ENCODE results near the gene MAML3.
"Not testable (repeated sequence)": the region's sequence is repeated elsewhere in the genome, so short reads cannot be mapped to it uniquely, and the experiment has no call there.

The MAML3 gene

DNA sequence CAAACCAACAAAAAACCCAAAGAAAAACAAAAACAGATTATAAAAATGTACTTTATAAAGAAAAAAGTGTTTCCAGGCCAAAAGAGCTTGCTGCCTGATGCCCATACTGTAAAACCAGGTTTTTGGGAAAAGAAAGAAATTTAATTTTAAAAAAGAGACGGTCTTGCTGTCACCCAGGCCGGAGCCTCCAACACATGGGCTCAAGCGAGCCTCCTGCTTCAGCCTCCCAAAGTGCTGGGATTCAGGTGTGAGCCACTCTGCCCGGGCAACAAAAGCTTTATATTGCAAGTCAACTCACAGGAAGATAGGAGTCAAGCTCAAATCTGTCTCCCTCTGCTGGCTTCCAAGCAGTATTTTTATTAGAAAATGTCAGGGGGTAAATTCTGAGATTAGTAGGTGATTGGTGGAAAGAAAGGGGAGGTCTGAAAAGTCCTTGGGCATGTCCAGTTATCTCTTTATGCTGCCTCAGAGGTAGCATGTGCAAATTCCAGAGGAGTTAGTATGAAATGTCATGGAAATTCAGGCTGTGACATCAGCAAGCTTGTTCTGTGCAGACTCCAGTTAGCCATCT, 449.0 kb downstream of the MAML3 start:
- no peak for DNase-seq

GRCh38 chr4:139700568-139700967, 453.4 kb downstream of the MAML3 start:
- no peak for DNase-seq

GRCh38 chr4:139698167-139698925, 455.6 kb downstream of the MAML3 start:
- DNase-seq: not testable (repeated sequence)

- DNase-seq: no peak
These were observed 457.5 kb downstream of the MAML3 start for GRCh38 chr4:139696491-139696890.

DNA sequence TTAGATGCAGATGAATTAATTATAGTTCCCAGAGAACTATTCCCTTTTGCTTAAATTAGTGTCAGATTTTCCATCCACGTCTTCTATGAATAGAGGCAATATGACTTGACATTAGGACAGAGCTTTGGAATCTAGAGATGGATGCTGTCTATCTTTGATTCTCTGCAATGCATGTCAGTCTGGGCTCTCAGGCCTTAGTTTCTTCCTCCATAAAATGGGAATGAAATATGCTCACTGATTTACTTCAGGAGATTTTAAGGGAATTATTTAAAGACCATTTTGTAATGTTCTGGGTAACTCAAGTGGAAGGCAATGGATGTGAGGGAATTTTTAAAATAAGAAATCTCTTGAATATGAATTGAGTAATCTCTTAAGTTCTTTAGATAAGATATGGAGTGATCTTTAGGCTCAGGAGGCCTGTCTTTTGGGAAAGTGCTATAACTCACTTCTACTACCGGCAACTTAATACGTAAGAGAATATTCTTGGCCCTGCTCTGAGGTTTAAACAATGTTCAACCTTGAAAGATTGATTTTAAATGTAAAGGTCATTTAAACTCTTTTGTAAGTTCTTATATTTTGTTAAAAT, 459.4 kb downstream of the MAML3 start:
- DNase-seq: no peak

GRCh38 chr4:139692309-139693012, 461.5 kb downstream of the MAML3 start:
- DNase-seq: no peak

GRCh38 chr4:139690419-139690818, 463.6 kb downstream of the MAML3 start:
- DNase-seq: no peak

DNA sequence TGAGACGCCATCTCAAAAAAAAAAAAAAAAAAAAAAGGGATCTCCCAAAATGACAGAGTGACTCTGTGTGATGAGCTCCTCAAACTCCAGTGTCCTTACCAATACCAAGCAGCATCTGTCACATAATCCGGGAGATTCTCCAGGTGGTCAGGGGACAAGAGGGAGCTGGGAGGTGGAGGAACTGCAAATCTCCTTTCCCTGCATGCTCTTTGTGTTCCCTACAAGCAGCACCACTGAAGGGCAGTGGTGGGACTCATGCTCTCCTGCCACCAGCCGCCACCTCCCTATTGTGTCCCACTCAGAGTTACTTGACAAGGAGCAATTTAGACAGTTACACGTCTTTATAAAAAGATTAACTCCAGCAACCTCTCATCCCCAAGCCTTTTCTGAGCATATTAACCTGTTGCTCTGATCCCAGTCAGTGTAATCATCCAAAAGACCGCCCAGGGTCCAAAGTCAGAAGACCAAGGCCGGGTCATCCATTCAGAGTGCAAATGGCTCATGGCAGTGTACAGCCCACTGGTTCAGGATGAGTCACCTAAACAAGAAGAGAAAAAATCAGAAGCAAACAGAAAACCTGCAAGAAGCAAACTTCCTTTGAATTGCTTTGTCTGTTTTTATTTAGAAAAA, 464.8 kb downstream of the MAML3 start:
- no peak for DNase-seq

GRCh38 chr4:139686988-139687387, 467.0 kb downstream of the MAML3 start:
- no peak for DNase-seq

GRCh38 chr4:139686130-139686529, 467.9 kb downstream of the MAML3 start:
- DNase-seq: no peak

DNA sequence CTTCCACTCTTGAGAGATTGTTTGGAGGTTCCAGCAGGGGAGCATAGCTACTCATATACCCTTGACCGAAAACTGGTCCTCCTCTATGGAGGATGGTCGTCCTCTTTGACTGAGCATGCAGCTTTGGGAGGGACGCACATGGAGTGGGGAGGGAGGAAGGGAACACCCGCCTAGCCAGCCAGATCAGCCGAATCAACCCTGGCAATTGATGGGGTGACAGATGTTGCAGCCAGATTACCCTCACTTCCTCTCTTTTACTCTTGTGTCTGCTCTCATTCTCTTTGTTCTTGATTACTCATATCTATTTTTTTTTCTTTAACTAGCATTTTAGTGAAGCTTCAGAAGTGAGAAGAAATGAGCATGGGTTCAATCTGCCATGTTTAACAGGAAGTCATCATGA, 468.8 kb downstream of the MAML3 start:
- DNase-seq: no peak

GRCh38 chr4:139684351-139684750, 469.6 kb downstream of the MAML3 start:
- DNase-seq: no peak

DNA sequence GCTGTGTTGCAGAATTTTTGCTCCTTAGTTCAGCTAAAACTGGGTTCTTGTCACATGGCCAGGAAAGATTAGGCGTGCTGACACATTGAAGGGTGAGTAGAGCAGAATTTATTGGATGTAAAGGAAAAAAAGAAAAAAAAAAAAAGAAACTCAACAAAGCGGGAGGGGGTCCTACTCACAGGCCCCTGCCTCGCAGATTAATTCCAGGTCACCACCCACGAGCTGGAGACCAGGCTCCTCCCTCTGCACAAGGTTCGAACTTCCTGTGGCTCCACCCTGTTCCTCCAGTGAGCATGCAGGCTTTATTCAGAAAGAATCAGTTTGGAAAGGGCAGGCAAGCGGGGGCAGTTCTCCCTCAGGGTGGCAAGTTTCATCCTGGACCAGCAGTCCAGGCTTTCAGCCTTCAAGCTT, 471.2 kb downstream of the MAML3 start:
- DNase-seq: no peak

DNA sequence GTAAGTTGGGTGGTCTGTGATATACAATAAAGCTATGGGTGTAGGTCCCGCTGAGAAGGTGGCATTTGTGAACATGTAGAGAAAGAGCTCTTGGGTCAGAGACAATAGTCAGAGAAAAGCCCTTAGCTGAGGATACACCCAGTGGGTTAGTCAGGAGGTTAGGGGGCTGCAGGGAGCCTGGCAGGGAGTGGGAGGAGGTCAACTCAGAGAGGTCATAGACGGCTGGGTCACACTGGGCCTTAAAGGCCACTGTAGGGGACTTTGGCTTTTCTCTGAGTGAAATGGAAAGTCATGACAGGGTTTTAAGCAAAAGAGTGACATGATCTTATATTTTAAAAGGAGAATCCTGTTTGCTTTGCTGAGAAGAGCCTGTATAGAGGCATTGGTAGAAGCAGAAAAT, 471.7 kb downstream of the MAML3 start:
- DNase-seq: no peak

- no peak for DNase-seq
These were observed 476.9 kb downstream of the MAML3 start for GRCh38 chr4:139676913-139677585.

DNA sequence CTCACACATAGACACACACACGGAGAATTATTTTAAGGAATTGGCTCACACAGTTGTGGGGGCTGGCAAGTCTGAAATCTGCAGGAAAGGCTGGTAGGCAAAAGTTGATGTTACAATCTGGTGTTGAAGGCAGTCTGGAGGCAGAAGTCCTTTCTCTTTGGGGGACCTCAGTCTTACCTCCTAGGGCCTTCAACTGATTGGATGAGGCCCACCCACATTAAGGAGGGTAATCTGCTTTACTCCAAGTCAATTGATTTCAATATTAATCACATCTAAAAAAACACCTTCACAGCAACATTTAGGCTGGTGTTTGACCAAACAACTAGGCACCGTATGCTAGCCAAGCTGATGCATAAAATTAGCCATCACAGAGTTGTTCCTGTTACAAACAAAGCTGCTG, 477.6 kb downstream of the MAML3 start:
- DNase-seq: no peak

DNA sequence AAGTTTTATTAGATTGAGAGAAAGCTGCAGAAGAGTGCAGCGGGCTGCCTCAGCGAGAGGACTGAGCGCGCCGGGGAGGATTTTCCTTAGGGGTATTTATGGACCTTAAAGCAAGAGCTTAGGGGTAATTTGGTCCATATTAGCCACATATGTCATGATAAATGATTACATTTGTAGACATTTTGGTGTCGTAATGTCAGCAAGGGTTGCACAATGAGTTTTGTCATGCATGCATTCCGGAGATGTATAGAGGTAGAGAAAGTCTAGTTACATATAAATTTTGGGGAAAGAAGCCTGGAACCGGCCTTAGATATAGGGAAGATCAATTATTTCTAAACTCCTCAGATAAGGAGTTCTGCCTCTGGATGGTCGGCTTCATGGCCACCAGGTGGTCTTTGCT, 478.3 kb downstream of the MAML3 start:
- DNase-seq: no peak

DNA sequence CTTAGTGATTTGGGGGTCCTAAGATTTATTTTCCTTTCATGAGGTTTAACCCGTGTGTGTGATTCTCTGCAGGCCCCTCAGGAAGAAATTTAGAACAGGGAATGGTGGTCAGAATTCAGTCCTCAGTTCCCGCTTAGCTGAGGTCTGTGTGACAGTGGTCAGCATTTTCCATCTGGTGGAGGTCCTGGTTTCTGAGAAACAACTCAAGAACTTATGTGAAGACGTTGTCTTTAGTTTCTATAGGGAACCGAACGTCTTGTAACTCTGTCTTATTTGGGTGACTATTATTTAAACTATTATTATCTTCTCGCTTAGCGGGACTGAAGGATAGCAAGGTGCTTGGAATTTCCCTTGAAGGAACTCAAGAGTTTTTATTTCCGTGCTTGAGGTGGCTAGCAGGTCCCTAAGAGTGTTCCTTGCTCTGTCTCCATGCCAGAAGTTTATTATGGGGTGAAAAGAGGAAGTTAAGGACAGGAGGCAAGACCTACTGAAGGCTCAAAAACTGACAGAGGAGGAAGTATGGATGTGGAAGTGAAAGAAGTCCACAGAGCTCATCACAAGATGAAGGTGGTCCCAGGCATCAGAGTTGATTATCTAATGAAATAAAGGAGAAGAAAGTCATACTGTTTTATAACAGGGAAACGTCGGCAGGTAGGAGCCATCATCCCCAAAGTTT, 479.0 kb downstream of the MAML3 start:
- no peak for DNase-seq

GRCh38 chr4:139672732-139673131, 481.3 kb downstream of the MAML3 start:
- no peak for DNase-seq

GRCh38 chr4:139672215-139672614, 481.8 kb downstream of the MAML3 start:
- DNase-seq: no peak

- no peak for DNase-seq
These were observed 483.2 kb downstream of the MAML3 start for GRCh38 chr4:139670775-139671174.

DNA sequence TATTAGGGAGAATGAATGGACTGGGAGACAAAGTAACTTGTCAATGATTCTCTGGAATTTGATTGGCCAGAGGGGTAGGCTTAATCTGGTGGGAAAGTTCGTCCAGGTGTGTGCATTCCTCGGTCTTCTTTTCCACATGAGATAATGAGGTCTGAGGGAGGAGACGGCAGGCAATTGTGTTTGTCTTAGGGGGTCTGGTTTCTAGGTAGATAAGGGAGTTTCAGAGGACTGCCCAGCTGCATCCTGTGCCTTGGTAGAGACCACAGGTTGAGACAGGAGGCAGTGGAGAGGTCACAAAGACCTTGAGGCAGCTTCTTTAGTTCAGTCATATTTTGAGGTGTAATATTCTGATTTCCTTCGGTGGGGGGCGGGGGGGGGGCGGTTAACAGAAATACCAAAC, 484.1 kb downstream of the MAML3 start:
- no peak for DNase-seq

All from NCI-H1105 (cell line).